ENCODE results near the gene FAAP20.

GRCh38 chr1:2189459-2190425 lies 4.8 kb downstream of the FAAP20 start:
- no peak for TF ChIP-seq ZNF274 (IDR thresholded peaks at IDR 0.05; ENCODE audit: low read depth, low read length)
- TF ChIP-seq YY1 (IDR thresholded peaks at IDR 0.05; ENCODE audit: insufficient read depth, insufficient read length), result no peak
- TF ChIP-seq SUZ12 (IDR thresholded peaks at IDR 0.05; ENCODE audit: extremely low read depth, insufficient read depth, insufficient read length), result no peak
